ENCODE results near the gene REL. TPM values are rescaled to one million over a fixed set of nuclear protein-coding genes. Genes with fewer than 3 reads are reported as not detected.
A peak's percentile ranks its signal among the peaks of the same experiment; 100 is the strongest.
"Not testable (repeated sequence)": the region's sequence is repeated elsewhere in the genome, so short reads cannot be mapped to it uniquely, and the experiment has no call there.

Gene REL
- total RNA-seq, 1 donor from 2014 or later = 8.6 TPM

DNA sequence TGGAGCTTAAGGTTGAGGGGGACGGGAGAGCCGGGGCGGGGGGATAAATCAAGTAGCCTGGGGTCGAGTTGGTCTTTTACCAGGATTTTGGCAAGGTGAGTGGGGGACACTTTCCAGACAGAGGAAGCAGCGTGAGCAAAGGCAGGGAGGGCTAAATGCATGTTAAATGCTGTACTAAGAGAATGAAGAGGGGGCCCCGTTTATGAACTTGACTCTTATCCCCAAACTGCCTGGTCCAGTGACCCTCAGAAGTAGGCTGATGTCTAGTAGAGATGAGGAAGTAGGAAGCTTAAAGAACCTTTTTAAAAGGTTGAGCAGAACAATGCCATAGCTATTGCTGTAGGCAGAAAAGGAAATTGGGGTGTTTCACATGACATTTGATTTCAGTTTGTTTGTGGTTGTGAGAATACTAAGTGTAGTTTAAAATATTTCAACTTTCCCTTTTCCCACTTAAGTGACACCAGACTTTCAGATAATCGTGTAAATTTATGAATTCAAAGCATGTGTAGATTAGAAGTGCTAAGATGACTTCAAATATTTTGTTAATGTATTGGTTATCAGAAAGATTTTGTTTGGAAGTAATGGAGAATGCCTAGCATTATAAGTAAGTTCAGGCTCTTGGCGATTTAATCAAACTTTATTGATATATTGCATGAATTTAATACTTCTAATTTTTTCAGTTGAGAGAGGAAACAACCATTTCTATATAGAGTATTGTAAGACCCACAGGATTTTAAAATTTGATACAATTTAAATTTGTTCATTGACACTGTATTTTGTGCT is 1.8 kb downstream of the REL start:
- Histone ChIP-seq H3K36me3 (ENCODE audit: control insufficient read depth, insufficient read depth, low read length) (no peaks in the 10 kb centered on the region), H3K27me3 (ENCODE audit: control insufficient read depth, insufficient read depth, low read length) (no peaks in the 10 kb centered on the region), H3K4me3 (ENCODE audit: low read depth, low read length) (peak overlapping the region; percentile 96)
- TF ChIP-seq, protein P1, sequence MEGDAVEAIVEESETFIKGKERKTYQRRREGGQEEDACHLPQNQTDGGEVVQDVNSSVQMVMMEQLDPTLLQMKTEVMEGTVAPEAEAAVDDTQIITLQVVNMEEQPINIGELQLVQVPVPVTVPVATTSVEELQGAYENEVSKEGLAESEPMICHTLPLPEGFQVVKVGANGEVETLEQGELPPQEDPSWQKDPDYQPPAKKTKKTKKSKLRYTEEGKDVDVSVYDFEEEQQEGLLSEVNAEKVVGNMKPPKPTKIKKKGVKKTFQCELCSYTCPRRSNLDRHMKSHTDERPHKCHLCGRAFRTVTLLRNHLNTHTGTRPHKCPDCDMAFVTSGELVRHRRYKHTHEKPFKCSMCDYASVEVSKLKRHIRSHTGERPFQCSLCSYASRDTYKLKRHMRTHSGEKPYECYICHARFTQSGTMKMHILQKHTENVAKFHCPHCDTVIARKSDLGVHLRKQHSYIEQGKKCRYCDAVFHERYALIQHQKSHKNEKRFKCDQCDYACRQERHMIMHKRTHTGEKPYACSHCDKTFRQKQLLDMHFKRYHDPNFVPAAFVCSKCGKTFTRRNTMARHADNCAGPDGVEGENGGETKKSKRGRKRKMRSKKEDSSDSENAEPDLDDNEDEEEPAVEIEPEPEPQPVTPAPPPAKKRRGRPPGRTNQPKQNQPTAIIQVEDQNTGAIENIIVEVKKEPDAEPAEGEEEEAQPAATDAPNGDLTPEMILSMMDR (IDR thresholded peaks at IDR 0.05; ENCODE audit: insufficient read depth, low read length, poor library complexity, severe bottlenecking) = no peak
- no peak for DNase-seq (ENCODE audit: low read depth)

DNA sequence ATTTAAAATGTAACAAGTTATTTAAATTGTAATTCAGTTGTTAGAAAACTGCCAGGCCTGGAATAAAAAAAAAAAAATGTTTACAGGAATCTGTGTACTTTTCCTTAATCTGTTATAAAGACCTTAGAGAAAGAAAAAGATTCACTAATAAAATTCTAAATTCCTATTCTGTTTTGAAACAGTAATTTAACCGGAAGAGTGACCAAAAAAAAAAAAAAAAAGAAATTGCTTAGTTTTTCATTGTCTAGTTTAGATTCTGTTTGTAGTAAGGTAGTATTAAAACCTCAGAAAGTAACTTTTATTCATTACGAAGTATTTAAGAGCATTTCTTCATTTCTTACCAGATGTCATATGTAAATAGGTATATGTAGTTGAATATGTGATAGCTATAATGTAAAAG is 2.5 kb downstream of the REL start:
- no peak overlapping the region for H3K4me3 ChIP-seq (ENCODE audit: low read depth, low read length)
- TF ChIP-seq, protein P1 (IDR thresholded peaks at IDR 0.05; ENCODE audit: insufficient read depth, low read length, poor library complexity, severe bottlenecking) = no peak
- no peak for DNase-seq (ENCODE audit: low read depth)
- H3K36me3 ChIP-seq (ENCODE audit: control insufficient read depth, insufficient read depth, low read length) = no peaks in the 10 kb centered on the region
- H3K27me3 ChIP-seq (ENCODE audit: control insufficient read depth, insufficient read depth, low read length) = no peaks in the 10 kb centered on the region

DNA sequence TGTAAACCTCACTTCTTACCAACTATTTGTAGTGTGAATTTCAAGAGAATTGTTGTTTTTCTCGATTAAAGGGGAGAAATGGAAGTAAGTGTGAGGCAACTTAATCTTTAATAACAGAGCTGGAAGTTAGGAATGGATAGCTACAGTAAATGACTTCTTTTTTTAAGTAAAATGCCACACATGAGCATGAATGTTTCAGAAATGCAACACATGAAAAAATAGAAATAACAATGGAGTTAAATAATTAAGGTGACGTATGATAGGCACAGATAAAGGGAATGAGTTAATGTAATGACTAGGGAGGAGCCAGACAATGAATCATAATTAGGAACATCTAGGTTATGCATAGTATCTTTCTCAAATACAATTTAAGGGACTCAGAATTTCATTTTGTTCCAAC is 3.4 kb downstream of the REL start:
- H3K36me3 ChIP-seq (ENCODE audit: control insufficient read depth, insufficient read depth, low read length) = no peaks in the 10 kb centered on the region

DNA sequence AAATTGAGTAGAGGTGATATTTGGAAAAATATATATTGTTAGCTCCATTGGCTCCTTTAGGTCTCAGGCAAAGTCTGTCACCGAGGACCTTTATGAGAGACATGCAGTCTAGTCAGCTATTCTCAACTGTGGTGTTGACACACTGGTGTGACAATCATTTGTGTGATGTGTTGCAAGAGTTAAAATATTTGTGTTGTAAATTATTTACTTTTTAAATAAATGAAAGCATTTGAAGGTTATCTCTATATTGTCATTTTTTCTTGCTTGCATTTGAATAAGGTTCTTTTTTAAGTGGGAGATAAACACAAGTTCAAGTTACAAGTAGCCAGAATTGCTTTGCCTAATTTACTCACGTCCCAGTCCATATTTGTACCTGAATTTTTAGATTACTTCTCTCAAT is 4.3 kb downstream of the REL start:
- DNase-seq (ENCODE audit: low read depth) = no peak
- TF ChIP-seq, protein P1 (IDR thresholded peaks at IDR 0.05; ENCODE audit: insufficient read depth, low read length, poor library complexity, severe bottlenecking) = no peak
- no peak overlapping the region for H3K4me3 ChIP-seq (ENCODE audit: low read depth, low read length)
- no peaks in the 10 kb centered on the region for H3K27me3 ChIP-seq (ENCODE audit: control insufficient read depth, insufficient read depth, low read length)
- no peaks in the 10 kb centered on the region for H3K36me3 ChIP-seq (ENCODE audit: control insufficient read depth, insufficient read depth, low read length)

More for the DNA sequence above, 3.4 kb downstream of the REL start:
- DNase-seq (ENCODE audit: low read depth) = no peak
- H3K27me3 ChIP-seq (ENCODE audit: control insufficient read depth, insufficient read depth, low read length) = no peaks in the 10 kb centered on the region
- no peak overlapping the region for H3K4me3 ChIP-seq (ENCODE audit: low read depth, low read length)
- TF ChIP-seq, protein P1 (IDR thresholded peaks at IDR 0.05; ENCODE audit: insufficient read depth, low read length, poor library complexity, severe bottlenecking) = no peak

DNA sequence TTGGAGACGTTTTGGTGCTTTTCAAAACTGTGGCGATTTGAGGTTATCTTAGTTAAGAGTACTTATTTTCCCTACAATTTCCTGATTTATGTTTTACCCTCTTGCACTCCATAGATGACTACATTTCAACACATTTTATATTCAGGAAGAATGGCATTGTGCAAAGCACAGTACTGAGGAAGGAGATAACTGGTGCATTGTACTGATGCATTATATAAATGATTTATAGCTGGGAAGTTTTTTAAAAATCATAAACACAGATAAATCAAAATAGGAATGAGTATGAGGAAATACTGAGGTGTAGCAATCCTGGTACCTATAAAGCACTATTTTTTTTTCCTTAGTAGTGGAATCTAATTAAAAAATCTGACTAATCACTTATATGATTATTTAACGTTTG is 5.6 kb downstream of the REL start:
- no peak for DNase-seq (ENCODE audit: low read depth)
- TF ChIP-seq, protein P1 (IDR thresholded peaks at IDR 0.05; ENCODE audit: insufficient read depth, low read length, poor library complexity, severe bottlenecking) = no peak
- Histone ChIP-seq H3K27me3 (ENCODE audit: control insufficient read depth, insufficient read depth, low read length) (no peaks in the 10 kb centered on the region), H3K36me3 (ENCODE audit: control insufficient read depth, insufficient read depth, low read length) (no peaks in the 10 kb centered on the region), H3K4me3 (ENCODE audit: low read depth, low read length) (no peak overlapping the region)

DNA sequence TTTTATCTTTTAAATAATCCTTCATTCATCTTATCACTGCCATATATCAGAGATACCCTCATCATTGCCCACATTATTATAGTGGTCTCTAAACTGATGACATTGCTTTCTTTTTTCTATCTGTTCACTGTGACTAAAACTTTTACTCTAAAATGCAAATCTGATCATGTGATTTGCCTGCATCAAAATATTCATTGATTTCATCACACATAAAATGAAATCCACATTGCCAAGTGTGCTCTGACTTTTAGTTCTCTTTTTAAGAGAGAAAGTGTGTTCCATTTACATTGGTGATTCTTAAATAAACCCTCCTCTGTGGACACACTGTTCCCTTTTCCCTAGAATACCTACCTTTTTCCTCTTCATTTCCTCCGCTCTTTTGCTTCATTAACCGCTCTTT is 7.5 kb downstream of the REL start:
- TF ChIP-seq, protein P1 (IDR thresholded peaks at IDR 0.05; ENCODE audit: insufficient read depth, low read length, poor library complexity, severe bottlenecking) = no peak

DNA sequence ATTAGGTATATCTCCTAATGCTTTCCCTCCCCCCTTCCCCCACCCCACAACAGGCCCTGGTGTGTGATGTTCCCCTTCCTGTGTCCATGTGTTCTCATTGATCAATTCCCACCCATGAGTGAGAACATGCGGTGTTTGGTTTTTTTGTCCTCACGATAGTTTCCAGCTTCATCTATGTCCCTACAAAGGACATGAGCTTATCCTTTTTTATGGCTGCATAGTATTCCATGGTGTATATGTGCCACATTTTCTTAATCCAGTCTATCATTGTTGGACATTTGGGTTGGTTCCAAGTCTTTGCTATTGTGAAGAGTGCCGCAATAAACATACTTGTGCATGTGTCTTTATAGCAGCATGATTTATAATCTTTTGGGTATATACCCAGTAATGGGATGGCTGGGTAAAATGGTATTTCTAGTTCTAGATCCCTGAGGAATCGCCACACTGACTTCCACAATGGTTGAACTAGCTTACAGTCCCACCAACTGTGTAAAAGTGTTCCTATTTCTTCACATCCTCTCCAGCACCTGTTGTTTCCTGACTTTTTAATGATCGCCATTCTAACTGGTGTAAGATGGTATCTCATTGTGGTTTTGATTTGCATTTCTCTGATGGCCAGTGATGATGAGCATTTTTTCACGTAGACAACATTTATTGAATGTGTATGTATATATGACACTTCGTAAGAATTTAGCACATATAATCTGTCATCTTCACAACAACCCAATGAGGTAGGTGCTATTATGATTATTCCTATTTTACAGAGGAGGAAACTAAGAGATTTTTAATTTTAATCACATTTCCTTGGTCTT is 8.4 kb downstream of the REL start:
- H3K36me3 ChIP-seq (ENCODE audit: control insufficient read depth, insufficient read depth, low read length); DNase-seq (ENCODE audit: low read depth); H3K4me3 ChIP-seq (ENCODE audit: low read depth, low read length); H3K27me3 ChIP-seq (ENCODE audit: control insufficient read depth, insufficient read depth, low read length): not testable (repeated sequence)

More for the DNA sequence above, 7.5 kb downstream of the REL start:
- Histone ChIP-seq H3K4me3 (ENCODE audit: low read depth, low read length) (no peak overlapping the region), H3K36me3 (ENCODE audit: control insufficient read depth, insufficient read depth, low read length) (no peaks in the 10 kb centered on the region), H3K27me3 (ENCODE audit: control insufficient read depth, insufficient read depth, low read length) (no peaks in the 10 kb centered on the region)
- DNase-seq (ENCODE audit: low read depth) = no peak

Measured in kidney epithelial cell (primary cell).